ENCODE results near the gene GPATCH2L.

DNA sequence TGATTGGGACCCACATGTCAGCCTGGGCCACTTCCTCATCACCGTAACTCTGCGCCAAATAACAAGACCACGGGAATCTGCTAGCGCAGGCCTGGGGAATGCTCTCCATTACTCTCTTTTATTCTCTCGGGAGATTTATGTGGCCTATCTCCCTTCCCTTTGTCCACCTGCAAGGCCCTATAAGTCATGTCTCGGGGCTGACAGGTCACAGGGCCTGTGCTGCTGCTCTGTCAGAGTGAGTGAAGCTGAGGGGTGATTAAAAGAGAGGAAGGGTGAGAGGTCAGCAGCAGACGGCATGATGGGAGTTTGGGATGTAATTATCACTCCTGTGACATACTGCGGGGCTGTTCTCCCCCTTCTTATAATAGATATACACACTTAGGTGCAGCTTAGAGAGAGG, 26.2 kb upstream of the GPATCH2L start:
- no peak for TF ChIP-seq POLR2A (IDR thresholded peaks at IDR 0.05)
- TF ChIP-seq, protein P1, sequence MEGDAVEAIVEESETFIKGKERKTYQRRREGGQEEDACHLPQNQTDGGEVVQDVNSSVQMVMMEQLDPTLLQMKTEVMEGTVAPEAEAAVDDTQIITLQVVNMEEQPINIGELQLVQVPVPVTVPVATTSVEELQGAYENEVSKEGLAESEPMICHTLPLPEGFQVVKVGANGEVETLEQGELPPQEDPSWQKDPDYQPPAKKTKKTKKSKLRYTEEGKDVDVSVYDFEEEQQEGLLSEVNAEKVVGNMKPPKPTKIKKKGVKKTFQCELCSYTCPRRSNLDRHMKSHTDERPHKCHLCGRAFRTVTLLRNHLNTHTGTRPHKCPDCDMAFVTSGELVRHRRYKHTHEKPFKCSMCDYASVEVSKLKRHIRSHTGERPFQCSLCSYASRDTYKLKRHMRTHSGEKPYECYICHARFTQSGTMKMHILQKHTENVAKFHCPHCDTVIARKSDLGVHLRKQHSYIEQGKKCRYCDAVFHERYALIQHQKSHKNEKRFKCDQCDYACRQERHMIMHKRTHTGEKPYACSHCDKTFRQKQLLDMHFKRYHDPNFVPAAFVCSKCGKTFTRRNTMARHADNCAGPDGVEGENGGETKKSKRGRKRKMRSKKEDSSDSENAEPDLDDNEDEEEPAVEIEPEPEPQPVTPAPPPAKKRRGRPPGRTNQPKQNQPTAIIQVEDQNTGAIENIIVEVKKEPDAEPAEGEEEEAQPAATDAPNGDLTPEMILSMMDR (IDR thresholded peaks at IDR 0.05) = no peak
